ENCODE measurements around the gene CELF2. TPM values are rescaled to one million over a fixed set of nuclear protein-coding genes. Genes with fewer than 3 reads are reported as not detected.

The CELF2 gene
- total and polyA plus RNA-seq, 12 donors = 13.0 to 90.9 (median 80.9) TPM

GRCh38 chr10:11161096-11161495 lies 143.4 kb downstream of the CELF2 start:
- ATAC-seq = no peak
- 86 to 91% methylated on average over 8 of the region's 8 CpGs for WGBS, 2 donors
- H3K27ac ChIP-seq = peak overlapping the region in 2 of 10 donors; percentile 21 to 97
- no peaks in the 10 kb centered on the region for H3K36me3 ChIP-seq
- H3K9me3 ChIP-seq = no peaks in the 10 kb centered on the region
- intact Hi-C loops (cut with DNase I) = loop anchor here in 3 of 10 donors (5.0 to 10.0 kb wide), 5 partner anchors 49 to 136 kb away; no protein-coding TSS in a partner anchor
- no peak for TF ChIP-seq CTCF (IDR thresholded peaks at IDR 0.05)
- H3K27me3 ChIP-seq = no peaks in the 10 kb centered on the region
- peaks cover 0 to 77% (median 51%) of the 10 kb centered on the region in 9 donors for H3K4me1 ChIP-seq
- DNase-seq = no peak
- H3K4me3 ChIP-seq = no peak overlapping the region

GRCh38 chr10:11161910-11162309 lies 144.2 kb downstream of the CELF2 start:
- DNase-seq = no peak
- no peak overlapping the region for H3K4me3 ChIP-seq
- no peaks in the 10 kb centered on the region for H3K27me3 ChIP-seq
- H3K36me3 ChIP-seq = no peaks in the 10 kb centered on the region
- peak overlapping the region in 1 of 10 donors; percentile 97 for H3K27ac ChIP-seq
- TF ChIP-seq CTCF (IDR thresholded peaks at IDR 0.05) = no peak
- peaks cover 0 to 73% (median 53%) of the 10 kb centered on the region in 9 donors for H3K4me1 ChIP-seq
- H3K9me3 ChIP-seq = no peaks in the 10 kb centered on the region
- intact Hi-C loops (cut with DNase I) = loop anchor here in 3 of 10 donors (5.0 to 10.0 kb wide), 5 partner anchors 50 to 137 kb away; no protein-coding TSS in a partner anchor
- ATAC-seq = no peak
- 90 to 97% methylated on average over 10 of the region's 10 CpGs for WGBS, 2 donors

- 67 to 76% methylated on average over 10 of the region's 10 CpGs for WGBS, 2 donors
- peak overlapping the region in 7 of 10 donors; percentile 32 to 97 (median 86) for H3K27ac ChIP-seq
- DNase-seq = peak; percentile 35 to 43
- intact Hi-C loops (cut with DNase I) = loop anchor here in 3 of 10 donors (5.0 to 10.0 kb wide), 5 partner anchors 51 to 138 kb away; no protein-coding TSS in a partner anchor
- ATAC-seq = peak in 6 of 8 donors; percentile 4 to 57 (median 28)
- H3K4me3 ChIP-seq = peak overlapping the region in 4 of 10 donors; percentile 64 to 80 (median 74)
- TF ChIP-seq CTCF (IDR thresholded peaks at IDR 0.05) = no peak
- H3K27me3 ChIP-seq = no peaks in the 10 kb centered on the region
- no peaks in the 10 kb centered on the region for H3K36me3 ChIP-seq
- H3K9me3 ChIP-seq = no peaks in the 10 kb centered on the region
- peaks cover 0 to 78% (median 48%) of the 10 kb centered on the region in 9 donors for H3K4me1 ChIP-seq
Observed at GRCh38 chr10:11162828-11163599, 145.3 kb downstream of the CELF2 start.

- peaks cover 0 to 82% (median 46%) of the 10 kb centered on the region in 9 donors for H3K4me1 ChIP-seq
- intact Hi-C loops (cut with DNase I) = loop anchor here in 3 of 10 donors (5.0 to 10.0 kb wide), 5 partner anchors 52 to 139 kb away; no protein-coding TSS in a partner anchor
Observed at GRCh38 chr10:11163780-11164550, 146.3 kb downstream of the CELF2 start.

More at GRCh38 chr10:11163780-11164550, 146.3 kb downstream of the CELF2 start:
- 23 to 35% methylated on average over 11 of the region's 11 CpGs for WGBS, 2 donors
- Histone ChIP-seq H3K27ac (peak overlapping the region; percentile 32 to 97 (median 86)), H3K36me3 (no peaks in the 10 kb centered on the region), H3K27me3 (no peaks in the 10 kb centered on the region), H3K4me3 (peak overlapping the region in 9 of 10 donors; percentile 49 to 80 (median 72)), H3K9me3 (no peaks in the 10 kb centered on the region)
- TF ChIP-seq CTCF (IDR thresholded peaks at IDR 0.05) = no peak
- ATAC-seq (peak in 5 of 8 donors; percentile 35 to 52 (median 47)), DNase-seq (no peak)
